ENCODE measurements around the gene DMD.

The DMD gene

GRCh38 chrX:32592786-32593185, 618.6 kb downstream of the DMD start:
- TF ChIP-seq CTCF (IDR thresholded peaks at IDR 0.05; ENCODE audit: low read depth, low read length, missing control alignments), result no peak

GRCh38 chrX:32591589-32591988, 619.8 kb downstream of the DMD start:
- TF ChIP-seq CTCF (IDR thresholded peaks at IDR 0.05; ENCODE audit: low read depth, low read length, missing control alignments), result no peak
- DNase-seq (ENCODE audit: low read depth), result no peak
- H3K4me3 ChIP-seq (ENCODE audit: low read depth, low read length), result no peak overlapping the region

More at GRCh38 chrX:32592786-32593185, 618.6 kb downstream of the DMD start:
- DNase-seq (ENCODE audit: low read depth), result no peak
- no peak overlapping the region for H3K4me3 ChIP-seq (ENCODE audit: low read depth, low read length)

GRCh38 chrX:32582729-32583128, 628.6 kb downstream of the DMD start:
- DNase-seq (ENCODE audit: low read depth), result no peak
- H3K4me3 ChIP-seq (ENCODE audit: low read depth, low read length), result no peak overlapping the region
- TF ChIP-seq CTCF (IDR thresholded peaks at IDR 0.05; ENCODE audit: low read depth, low read length, missing control alignments), result no peak

GRCh38 chrX:32576885-32577284, 634.5 kb downstream of the DMD start:
- TF ChIP-seq CTCF (IDR thresholded peaks at IDR 0.05; ENCODE audit: low read depth, low read length, missing control alignments), result no peak
- DNase-seq (ENCODE audit: low read depth), result no peak
- no peak overlapping the region for H3K4me3 ChIP-seq (ENCODE audit: low read depth, low read length)

- TF ChIP-seq CTCF (IDR thresholded peaks at IDR 0.05; ENCODE audit: low read depth, low read length, missing control alignments), result no peak
- H3K4me3 ChIP-seq (ENCODE audit: low read depth, low read length), result no peak overlapping the region
- no peak for DNase-seq (ENCODE audit: low read depth)
Measured at GRCh38 chrX:32572644-32573043, 638.7 kb downstream of the DMD start.

GRCh38 chrX:32571579-32571978, 639.8 kb downstream of the DMD start:
- no peak overlapping the region for H3K4me3 ChIP-seq (ENCODE audit: low read depth, low read length)
- TF ChIP-seq CTCF (IDR thresholded peaks at IDR 0.05; ENCODE audit: low read depth, low read length, missing control alignments), result no peak
- DNase-seq (ENCODE audit: low read depth), result no peak

- no peak for DNase-seq (ENCODE audit: low read depth)
- no peak for TF ChIP-seq CTCF (IDR thresholded peaks at IDR 0.05; ENCODE audit: low read depth, low read length, missing control alignments)
- H3K4me3 ChIP-seq (ENCODE audit: low read depth, low read length), result no peak overlapping the region
Measured at GRCh38 chrX:32562261-32562660, 649.1 kb downstream of the DMD start.

All from GM12864 (cell line).